HEK293T (cell line): ENCODE measurements around the gene PPARA.

Experiments used
- CTCF ChIA-PET: fragments of 350-600 bp; formaldehyde crosslinking; extraction: SDS; loops from one replicate; lab custom pipeline; 2021; ENCODE audit warnings: antibody characterized with exemption, inconsistent platforms; lab: Yijun Ruan, JAX
- POLR2A ChIA-PET: fragments of 350-600 bp; formaldehyde crosslinking; extraction: SDS; loops from one replicate; lab custom pipeline; 2020; ENCODE audit warnings: antibody characterized with exemption, inconsistent platforms; lab: Yijun Ruan, JAX
- DNase-seq: peaks from one replicate; pipeline ENCODE4 v3.0.0; 2012; ENCODE audit warnings: mixed read lengths; ENCODE audit errors: extremely low spot score
- ARNT ChIP-seq: fragments of 450-650 bp; IDR thresholded peaks from 2 replicates; pipeline ENCODE4 v1.6.1; 2017; ENCODE audit warnings: mild to moderate bottlenecking
- BHLHE40 ChIP-seq: fragments of 450-650 bp; IDR thresholded peaks from 2 replicates; pipeline ENCODE4 v1.6.1; 2016; ENCODE audit warnings: mild to moderate bottlenecking, moderate library complexity, borderline replicate concordance
- CTBP1 ChIP-seq: fragments of 450-650 bp; IDR thresholded peaks from 2 replicates; pipeline ENCODE4 v1.6.1; 2016; ENCODE audit warnings: borderline replicate concordance
- ELF4 ChIP-seq: fragments of 450-650 bp; IDR thresholded peaks from 2 replicates; pipeline ENCODE4 v1.6.1; 2017; ENCODE audit warnings: antibody characterized with exemption
- FOXA1 ChIP-seq: fragments of 450-650 bp; IDR thresholded peaks from 2 replicates; pipeline ENCODE4 v1.6.1; 2016; ENCODE audit warnings: mild to moderate bottlenecking
- FOXK2 ChIP-seq: fragments of 450-650 bp; IDR thresholded peaks from 2 replicates; pipeline ENCODE4 v1.6.1; 2016; ENCODE audit warnings: mild to moderate bottlenecking
- FOXM1 ChIP-seq: fragments of 450-650 bp; IDR thresholded peaks from 2 replicates; pipeline ENCODE4 v1.6.1; 2017; ENCODE audit warnings: mild to moderate bottlenecking, borderline replicate concordance
- HDGF ChIP-seq: fragments of 450-650 bp; IDR thresholded peaks from 2 replicates; pipeline ENCODE4 v1.6.1; 2017; ENCODE audit warnings: antibody characterized with exemption, borderline replicate concordance
- L3MBTL2 ChIP-seq: fragments of 450-650 bp; conservative IDR thresholded peaks from 2 replicates; pipeline ENCODE4 v1.6.1; 2016; ENCODE audit warnings: mild to moderate bottlenecking
- LEF1 ChIP-seq: fragments of 450-650 bp; IDR thresholded peaks from 2 replicates; pipeline ENCODE4 v1.6.1; 2017; ENCODE audit warnings: mild to moderate bottlenecking, borderline replicate concordance
- NFRKB ChIP-seq: fragments of 450-650 bp; IDR thresholded peaks from 2 replicates; pipeline ENCODE4 v1.6.1; 2016; ENCODE audit warnings: mild to moderate bottlenecking, moderate library complexity
- PKNOX1 ChIP-seq: fragments of 450-650 bp; IDR thresholded peaks from 2 replicates; pipeline ENCODE4 v1.6.1; 2016
- SP1 ChIP-seq: fragments of 450-650 bp; IDR thresholded peaks from 2 replicates; pipeline ENCODE4 v1.6.1; 2017
- SUZ12 ChIP-seq: fragments of 450-650 bp; IDR thresholded peaks from 2 replicates; pipeline ENCODE4 v1.6.1; 2016; ENCODE audit warnings: mild to moderate bottlenecking
- TARDBP ChIP-seq: fragments of 450-650 bp; IDR thresholded peaks from 2 replicates; pipeline ENCODE4 v1.6.1; 2016
- ZNF384 ChIP-seq: fragments of 450-650 bp; IDR thresholded peaks from 2 replicates; pipeline ENCODE4 v1.6.1; 2016

PPARA gene

GRCh38 chr22:46225631-46226030, 75.3 kb downstream of the PPARA start:
- no peak for TF ChIP-seq CTBP1
- no peak for TF ChIP-seq ZNF384
- no peak for TF ChIP-seq SP1
- TF ChIP-seq ARNT, result no peak
- TF ChIP-seq HDGF, result no peak
- TF ChIP-seq PKNOX1, result no peak
- no peak for TF ChIP-seq FOXA1
- no peak for TF ChIP-seq FOXM1
- TF ChIP-seq TARDBP, result no peak
- no peak for TF ChIP-seq L3MBTL2
- TF ChIP-seq LEF1, result no peak
- no peak for TF ChIP-seq BHLHE40
- TF ChIP-seq NFRKB, result no peak
- TF ChIP-seq ELF4, result no peak
- TF ChIP-seq FOXK2, result no peak
- TF ChIP-seq SUZ12, result no peak
- no peak for DNase-seq
- CTCF ChIA-PET, result no interaction called here
- POLR2A ChIA-PET, result no interaction called here

- ChIA-PET POLR2A (no interaction called here), CTCF (no interaction called here)
- DNase-seq, result no peak
- TF ChIP-seq FOXK2 (no peak), BHLHE40 (no peak)
These were observed 76.3 kb downstream of the PPARA start for GRCh38 chr22:46226577-46226976.

- TF ChIP-seq NFRKB (no peak), PKNOX1 (no peak), CTBP1 (no peak), SUZ12 (no peak), LEF1 (no peak)
- ChIA-PET CTCF (no interaction called here), POLR2A (no interaction called here)
- no peak for DNase-seq
These were observed 79.4 kb downstream of the PPARA start for GRCh38 chr22:46229701-46230100.

GRCh38 chr22:46230262-46230901, 80.1 kb downstream of the PPARA start:
- ChIA-PET CTCF (no interaction called here), POLR2A (no interaction called here)
- no peak for TF ChIP-seq TARDBP
- no peak for TF ChIP-seq L3MBTL2
- no peak for TF ChIP-seq ARNT
- TF ChIP-seq SP1, result no peak
- no peak for TF ChIP-seq FOXK2
- no peak for TF ChIP-seq SUZ12
- no peak for TF ChIP-seq ZNF384
- TF ChIP-seq ELF4, result no peak
- TF ChIP-seq FOXA1, result no peak
- TF ChIP-seq HDGF, result no peak
- TF ChIP-seq FOXM1, result no peak
- TF ChIP-seq NFRKB, result no peak
- no peak for TF ChIP-seq LEF1
- no peak for TF ChIP-seq PKNOX1
- TF ChIP-seq CTBP1, result no peak
- TF ChIP-seq BHLHE40, result no peak
- DNase-seq, result no peak

- ChIA-PET CTCF (no interaction called here), POLR2A (interaction anchor here (0.8 kb wide), 1 partner anchor 17 kb away, joined by 4 read pairs; the partner anchor contains the start of gene CDPF1)
- no peak for TF ChIP-seq FOXA1
- DNase-seq, result no peak
These were observed 82.9 kb downstream of the PPARA start for GRCh38 chr22:46233231-46233630.

- ChIA-PET POLR2A (no interaction called here), CTCF (no interaction called here)
- DNase-seq, result no peak
- no peak for TF ChIP-seq ARNT
- no peak for TF ChIP-seq PKNOX1
- no peak for TF ChIP-seq LEF1
- TF ChIP-seq SP1, result no peak
These were observed 84.6 kb downstream of the PPARA start for GRCh38 chr22:46234969-46235368.
